Stimulated activated CD4-positive, alpha-beta T cell treated with anti-CD3 and anti-CD28 coated beads, Interleukin-15, amount 100 ng/mL, for 48 hours (primary cell): ENCODE results near the gene FIBP.
"Not testable (repeated sequence)": the region's sequence is repeated elsewhere in the genome, so short reads cannot be mapped to it uniquely, and the experiment has no call there.

ENCODE experiments used
- DNase-seq, 2 donors: peaks; one replicate each; pipeline ENCODE4 v3.0.0-alpha.2; 2020; ENCODE audit warnings: low read depth in 2 of 2

The FIBP gene

DNA sequence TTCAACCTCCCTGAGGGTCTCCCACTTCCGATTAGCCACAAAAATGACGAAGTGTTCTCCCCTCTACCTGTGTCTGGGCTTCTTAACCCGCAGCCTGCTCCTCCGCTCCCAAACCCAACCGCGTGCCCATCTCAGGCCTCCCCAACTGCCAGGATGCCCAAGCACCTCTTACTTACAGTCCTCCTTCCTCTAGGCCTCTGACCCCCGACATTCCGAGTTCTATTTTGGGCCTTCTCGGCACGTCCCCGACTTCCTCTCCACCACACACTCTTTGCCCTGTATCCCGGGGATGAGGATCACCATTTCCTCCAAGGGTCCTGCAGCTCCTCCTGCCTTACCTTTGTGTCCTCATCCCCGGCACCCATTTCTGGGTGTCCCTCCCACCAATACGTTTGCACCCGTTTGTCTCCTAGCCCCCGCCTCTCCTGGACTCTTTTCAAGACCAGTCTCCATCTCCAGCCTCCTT, 28.4 kb downstream of the FIBP start:
- no peak for DNase-seq

DNA sequence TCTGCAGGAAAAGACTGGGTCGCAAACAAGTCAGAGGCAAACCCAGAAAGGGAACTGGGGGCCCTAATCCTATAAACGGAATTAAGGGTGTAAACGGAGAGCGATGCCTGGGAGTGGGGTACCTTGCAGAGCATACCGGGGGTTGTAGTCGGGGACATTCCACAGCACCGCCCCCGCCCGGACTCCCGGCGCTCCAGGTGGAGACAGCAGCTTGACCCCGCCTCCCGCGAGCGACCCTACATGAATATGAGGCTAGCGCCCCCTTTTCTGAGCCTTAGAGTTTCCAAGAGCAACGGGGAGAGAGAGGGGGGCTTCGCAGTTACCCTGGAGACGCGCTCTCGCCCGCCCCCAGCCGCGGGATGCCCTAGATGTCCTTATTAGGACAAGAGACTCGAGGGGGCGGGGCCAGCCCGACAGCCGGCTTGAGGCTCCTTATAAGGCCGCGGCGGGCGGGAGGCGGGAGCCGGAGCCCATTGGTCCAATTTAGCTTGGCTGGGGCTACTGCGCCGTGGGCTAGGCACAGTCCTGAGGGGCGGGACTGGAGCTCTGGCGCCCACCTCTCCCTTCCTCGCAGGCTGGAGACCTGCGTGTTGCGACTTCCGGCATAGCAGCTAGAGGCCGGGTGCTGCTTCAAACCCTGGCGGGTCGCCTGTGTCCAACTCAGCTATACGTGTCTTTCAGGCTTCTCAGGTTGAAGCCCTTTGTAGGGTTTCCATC, 29.0 kb downstream of the FIBP start:
- DNase-seq, result peak; percentile 99

DNA sequence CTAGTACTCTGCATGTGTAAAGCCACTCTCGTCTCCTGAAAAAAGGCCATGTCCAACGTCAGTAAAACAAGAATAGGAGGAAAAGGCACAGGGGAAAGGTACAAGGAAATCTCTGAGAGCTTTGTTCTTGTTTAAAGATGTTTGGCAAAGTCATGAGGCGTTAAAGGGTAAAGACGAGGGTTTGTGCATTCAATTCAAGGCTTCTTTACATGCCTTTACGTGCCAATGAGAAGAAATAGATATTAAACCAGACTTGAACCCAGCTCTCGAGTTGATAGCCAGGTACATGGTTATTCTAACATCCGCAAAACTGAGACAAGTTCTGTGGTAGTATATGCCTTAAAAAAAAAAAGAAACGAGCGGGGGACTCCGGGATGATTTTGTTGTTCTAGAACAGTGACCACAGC, 29.6 kb downstream of the FIBP start:
- DNase-seq, result no peak

DNA sequence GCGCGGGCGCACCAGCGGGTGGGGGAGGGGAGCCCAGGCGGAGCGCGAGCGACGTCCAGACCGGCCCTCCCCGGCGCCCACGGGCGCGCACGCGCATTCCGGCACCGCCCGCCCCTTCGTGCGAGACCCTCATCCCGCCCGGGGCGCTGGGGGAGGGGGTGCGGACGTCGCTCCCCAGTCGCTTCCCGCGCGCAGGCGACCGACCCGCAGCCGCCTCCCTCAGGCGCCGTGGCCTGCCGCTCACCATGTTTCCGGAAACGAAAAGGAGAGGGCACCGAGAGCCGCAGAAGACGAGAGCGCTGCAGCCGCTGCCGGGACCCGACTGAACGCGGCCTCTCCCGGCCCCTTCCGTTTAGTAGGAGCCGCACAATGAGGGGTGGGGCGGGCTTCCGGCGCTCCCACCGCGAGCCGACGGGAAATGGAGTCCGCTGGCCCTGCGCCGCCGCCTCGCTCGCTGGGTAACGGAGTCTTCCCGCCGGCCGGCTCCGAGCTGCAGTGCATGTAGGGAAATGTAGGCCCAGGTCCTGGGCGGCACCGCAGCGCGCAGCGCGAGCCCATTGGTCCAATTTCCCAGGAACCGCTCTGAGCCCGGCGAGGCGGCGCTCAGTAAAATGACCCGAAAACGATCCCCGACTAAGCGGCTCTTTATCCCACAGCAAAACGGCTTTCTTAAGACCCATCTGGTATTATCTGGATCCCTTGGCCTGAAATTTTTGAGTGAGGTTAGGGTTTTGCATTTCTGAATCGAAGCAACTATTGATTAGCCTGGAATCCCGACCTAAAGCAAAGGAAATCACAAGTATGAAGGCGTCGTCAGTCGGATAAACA, 30.2 kb downstream of the FIBP start, which contains the start of gene CFL1:
Gene CFL1, minus strand, starts transcription at position 328 of the 828 bp plus-strand sequence. Its CDS starts 81 bp downstream, at position 247.
- peak; percentile 96 to 97 for DNase-seq

DNA sequence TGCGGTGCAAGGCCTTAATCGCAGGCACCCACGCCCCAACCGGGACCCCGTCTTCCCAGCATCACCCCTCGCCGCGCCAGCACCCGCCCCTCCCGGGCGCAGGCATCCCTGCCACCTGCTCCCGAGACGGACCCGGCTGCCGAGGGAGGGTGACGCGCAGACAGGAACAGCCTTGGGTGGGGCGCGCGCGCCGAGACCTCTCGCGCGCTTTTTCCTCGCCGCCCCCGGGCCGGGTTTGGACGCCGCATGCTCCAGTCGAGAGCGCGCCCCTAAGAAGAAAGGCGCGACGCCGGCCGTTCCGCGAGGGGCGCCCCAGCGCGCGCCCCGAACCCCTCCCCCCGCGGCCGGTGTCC, 30.8 kb downstream of the FIBP start:
- DNase-seq, result peak; percentile 40 to 45

DNA sequence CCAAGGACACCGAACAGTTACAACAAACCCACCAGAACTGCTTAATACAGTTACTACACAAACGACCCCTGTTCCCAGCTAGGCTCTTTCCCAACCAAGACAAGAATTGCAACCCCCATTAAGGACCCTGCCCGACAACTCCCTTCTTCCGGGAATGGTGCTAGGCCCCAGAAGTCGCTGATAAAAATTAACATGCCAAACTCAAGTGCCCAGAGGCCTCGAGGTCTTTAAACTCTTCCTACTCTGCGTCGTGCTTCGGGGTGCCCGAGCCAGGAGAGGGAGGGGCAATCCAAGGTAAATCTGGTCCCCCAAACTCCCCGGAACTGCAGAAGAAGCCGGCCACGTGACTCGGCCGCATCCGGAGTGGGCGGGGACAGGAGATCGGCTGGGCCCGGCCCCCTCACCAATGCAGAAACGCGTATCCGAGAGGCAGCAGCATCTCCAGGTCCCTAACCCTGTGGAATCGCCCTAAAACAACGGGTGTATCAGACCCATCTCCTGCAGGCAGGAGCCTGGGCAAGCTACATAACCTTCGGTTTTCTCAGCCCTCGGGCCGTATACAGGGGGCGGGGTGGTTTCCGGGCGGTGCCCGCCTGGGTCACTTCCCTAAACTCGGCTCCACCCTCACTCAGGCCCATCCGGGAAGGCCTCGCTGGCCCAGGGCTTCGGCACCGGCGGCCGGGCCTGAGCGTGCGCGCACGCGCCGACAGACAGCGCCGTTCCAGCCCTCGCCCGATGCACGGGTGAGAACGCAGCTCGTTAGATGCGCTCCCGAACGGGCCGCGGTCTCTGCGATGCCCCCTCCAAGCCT, 31.4 kb downstream of the FIBP start:
- DNase-seq, result peak; percentile 71 to 81

DNA sequence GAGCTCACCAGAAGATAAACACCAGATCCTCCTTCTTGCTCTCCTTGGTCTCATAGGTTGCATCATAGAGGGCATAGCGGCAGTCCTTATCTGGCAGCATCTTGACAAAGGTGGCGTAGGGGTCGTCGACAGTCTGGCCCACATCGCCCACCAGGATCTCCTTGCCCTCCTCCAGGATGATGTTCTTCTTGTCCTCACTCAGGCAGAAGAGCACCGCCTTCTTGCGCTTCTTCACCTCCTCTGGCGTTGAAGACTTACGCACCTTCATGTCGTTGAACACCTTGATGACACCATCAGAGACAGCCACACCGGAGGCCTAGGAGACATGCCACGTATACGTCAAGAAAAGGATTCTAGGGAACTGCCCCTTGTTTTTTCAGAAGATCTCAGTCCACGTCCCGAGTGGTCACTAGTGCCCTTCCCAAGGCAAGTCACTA, 32.3 kb downstream of the FIBP start:
- no peak for DNase-seq

DNA sequence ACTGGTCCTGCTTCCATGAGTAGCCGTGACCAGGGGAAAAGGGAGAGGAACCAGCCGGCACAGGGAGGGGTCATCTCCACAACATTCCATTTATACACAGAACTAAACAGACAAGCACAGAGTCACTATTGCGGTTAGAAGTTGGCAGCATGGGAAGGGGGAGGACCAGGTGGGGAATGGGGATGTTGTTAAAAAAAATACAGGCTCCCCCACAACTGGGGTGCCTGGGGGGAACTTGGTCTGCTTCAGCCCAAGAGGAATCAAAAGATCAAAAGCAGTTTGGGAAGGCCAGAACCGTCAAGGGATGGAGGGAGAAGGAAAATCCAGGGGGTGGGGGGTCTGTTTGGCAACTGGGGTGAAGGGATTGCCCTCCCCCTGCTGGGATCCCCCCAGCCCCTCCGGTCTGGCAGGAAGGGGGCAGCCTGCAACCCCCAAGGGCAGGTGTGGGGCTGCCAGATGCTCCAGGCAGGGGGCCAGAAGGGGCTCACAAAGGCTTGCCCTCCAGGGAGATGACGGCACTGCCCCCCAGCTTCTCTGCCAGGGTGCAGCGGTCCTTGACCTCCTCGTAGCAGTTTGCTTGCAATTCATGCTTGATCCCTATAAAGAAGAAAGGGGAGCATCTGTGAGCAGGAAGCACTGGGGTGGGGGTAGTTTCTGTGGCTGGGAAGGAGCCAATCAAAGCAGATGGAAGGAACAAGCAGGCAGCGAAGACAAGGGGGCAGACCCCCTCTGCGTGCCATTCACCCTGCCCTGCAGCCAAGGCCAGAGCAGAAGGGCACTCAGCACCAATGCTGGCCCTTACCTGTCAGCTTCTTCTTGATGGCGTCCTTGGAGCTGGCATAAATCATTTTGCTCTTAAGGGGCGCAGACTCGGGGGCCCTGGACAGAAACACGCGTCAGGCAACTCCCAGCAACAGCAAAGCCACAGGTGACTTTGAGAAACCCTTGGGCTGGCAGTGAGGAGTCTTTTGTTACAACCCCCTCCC, 33.1 kb downstream of the FIBP start:
- no peak for DNase-seq

DNA sequence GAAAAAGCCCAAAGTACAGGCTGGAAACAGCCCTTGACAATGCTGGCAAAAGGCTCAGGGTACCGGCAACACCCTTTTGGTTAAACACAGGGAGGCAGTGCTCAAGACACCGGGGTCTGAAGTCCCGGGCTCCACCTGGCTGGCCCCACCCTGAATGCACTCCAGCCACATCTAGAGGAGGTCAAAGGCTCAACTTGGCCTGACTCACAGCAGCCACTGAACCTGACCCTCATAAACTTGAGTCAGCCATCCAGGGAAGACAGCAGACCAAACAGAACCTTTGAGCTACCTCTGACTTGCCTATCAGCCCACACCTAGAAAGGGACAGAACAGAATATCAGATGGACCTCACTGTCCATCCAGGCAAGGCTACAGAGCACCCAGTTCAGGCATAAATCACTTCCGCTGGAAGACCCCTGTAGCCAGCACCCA, 34.1 kb downstream of the FIBP start:
- DNase-seq, result no peak

DNA sequence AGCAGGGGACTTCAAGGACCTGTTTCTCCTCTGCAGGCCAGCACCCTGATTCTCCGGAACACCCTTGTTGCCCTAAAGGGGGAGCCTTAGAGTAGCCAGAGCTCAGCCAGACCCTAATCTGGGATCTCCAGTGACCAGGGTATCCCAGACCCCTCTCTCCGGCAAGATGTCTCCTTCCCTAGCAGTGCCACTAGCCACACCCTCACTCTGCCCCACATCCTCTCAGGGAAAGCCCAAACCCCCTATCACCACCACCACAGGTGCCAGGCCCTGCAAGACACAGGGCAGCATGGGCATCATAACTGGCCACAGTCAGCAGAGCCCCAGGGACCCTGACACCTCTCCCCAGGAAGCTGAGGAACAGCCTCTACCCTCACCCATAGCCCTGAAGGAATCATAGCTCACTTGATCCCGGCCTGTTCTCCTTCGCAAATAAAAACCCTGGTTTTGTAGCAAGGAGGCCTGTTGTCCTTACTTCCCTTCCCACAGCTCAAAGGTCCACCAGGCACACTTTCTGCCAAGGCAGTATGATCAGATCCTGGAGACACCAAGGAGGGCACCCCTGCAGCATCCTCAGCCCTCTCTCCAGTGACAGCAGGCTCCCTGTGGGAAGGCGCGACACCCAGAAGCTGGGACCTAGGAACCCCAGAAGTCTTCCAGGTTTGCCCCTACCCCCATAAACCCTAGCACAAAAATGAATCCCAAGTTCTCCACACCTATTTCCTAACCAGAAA, 34.9 kb downstream of the FIBP start:
- DNase-seq, result no peak

DNA sequence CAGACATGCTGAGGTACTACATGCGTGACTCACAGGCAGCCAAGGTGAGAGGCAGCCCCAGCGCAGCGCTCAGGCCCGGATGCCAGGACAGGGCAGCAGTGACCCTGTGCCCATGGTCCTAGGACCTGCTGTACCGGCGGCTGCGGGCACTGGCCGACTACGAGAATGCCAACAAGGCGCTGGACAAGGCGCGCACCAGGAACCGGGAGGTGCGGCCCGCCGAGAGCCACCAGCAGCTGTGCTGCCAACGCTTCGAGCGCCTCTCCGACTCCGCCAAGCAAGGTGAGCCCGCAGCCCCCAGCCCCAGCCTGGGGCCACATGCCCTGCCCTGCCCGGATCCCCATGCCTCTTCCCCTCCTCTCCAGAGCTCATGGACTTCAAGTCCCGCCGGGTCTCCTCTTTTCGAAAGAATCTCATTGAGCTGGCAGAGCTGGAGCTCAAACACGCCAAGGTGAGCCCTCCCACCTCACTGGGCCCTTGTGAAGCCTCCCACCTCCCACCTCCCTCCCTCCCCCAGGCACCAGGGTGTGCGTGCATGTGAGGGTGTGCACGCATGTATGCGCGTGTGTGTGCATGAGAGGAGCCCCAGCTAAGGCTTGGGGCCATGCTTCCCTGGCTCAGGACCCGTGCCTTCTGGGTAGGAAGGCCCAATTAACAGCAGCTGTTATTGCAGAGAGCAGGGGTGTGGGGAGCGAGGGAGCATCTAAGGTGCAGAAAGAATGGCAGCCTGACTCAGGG, 35.6 kb downstream of the FIBP start:
- DNase-seq, result no peak

DNA sequence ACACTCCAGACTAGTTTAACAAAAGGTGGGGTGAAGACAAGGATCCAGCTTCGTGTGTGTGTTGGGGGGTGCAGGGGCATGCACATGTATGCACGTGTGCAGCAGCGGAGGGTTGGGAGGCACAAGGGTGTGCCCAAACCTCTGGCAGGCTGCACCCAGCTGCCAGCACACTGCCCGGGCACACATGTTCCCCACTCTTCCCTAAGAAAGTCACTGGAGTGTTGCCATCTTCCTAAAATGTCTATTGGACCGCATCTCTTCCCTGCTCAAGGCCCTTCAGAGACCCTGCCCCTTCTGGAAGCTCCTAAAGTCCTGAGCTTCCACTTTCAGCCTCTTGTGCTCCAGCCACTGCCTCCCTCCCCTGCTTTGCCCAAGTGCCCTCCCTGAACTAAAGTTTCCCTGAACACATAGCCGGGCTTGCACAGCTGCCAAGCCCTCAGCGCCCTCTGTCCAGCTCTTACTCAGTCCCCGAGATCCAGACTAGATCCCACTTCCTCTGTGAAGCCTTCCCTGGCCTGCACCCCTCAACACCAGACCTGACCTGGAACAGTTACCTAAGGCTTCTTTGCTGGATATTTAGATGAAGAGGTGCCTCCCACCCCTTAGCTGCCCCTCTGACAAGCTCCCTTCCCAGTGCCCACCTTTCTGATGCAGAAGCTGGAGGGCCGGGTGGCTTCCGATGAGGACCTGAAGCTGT, 36.3 kb downstream of the FIBP start:
- DNase-seq, result no peak

DNA sequence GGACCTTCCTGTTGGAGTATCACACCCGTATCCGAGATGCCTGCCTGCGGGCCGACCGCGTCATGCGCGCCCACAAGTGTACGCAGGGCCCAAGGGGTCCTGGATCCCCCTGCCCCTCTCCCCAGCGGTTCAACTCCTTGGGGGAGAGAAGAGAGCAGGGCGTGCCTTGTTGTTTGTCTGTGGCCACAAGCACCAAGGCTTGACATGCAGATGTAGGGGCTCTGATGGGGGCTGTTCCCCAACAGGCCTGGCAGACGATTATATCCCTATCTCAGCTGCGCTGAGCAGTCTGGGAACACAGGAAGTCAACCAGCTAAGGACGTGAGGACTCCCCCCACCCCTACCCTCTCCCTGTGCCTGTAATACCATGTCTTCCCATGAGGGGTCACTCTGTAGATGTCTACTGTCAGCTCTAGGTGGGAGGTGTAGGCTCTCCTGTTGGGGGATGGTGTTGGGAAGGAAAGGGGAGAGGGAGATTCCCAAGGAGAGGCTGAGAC, 37.1 kb downstream of the FIBP start:
- DNase-seq, result no peak

DNA sequence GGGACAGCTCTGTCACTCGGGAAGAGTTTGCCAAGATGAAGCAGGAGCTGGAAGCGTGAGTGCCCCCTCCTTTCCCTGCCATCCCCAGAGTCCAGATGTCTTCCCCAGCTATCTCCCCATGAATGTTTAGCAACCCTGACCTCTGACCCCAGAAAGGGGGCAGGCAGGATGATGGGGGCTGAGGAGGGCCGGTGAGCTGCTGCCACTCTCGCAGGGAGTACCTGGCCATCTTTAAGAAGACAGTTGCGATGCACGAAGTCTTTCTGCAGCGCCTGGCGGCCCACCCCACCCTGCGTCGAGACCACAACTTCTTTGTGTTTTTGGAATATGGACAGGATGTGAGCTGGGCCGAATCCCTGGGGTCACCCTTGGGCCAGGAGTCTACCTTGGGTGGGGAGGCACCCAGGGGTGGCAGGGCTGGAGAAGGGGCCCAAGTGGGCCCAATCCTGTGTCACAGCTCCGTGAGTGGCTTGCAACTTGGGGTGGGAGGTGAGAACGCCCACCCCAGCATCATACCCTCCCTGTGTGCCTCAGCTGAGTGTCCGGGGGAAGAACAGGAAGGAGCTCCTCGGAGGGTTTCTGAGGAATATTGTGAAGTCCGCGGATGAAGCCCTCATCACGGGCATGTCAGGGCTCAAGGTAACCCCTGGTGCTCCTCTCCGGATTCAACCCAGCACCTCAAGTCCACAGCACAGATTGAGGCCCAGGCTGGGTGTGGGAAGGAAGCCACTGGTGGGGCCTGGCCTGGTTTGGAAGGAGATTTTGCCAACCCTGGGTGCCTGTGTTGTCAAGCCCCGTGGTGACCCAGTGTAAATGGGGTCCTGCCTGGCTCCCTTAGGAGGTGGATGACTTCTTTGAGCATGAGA, 37.8 kb downstream of the FIBP start:
- no peak for DNase-seq

DNA sequence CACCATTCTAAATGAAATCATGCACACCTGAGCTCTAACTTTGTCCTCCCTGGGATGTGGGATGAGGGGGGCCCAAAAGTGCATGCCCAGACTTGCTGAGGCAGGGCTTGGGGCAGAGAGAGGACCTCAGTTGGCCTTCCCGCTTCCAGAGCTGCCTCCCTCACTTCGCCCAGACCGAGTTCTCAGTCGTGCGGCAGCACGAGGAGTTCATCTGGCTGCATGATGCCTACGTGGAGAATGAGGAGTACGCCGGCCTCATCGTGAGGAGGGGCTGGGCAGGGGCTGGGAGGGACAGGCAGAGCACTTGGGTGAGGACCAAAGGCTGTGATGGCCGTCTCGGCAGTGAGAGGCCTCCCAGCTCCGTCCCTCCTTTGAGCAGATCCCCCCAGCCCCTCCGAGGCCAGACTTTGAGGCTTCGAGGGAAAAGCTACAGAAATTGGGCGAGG, 38.5 kb downstream of the FIBP start:
- DNase-seq, result no peak

DNA sequence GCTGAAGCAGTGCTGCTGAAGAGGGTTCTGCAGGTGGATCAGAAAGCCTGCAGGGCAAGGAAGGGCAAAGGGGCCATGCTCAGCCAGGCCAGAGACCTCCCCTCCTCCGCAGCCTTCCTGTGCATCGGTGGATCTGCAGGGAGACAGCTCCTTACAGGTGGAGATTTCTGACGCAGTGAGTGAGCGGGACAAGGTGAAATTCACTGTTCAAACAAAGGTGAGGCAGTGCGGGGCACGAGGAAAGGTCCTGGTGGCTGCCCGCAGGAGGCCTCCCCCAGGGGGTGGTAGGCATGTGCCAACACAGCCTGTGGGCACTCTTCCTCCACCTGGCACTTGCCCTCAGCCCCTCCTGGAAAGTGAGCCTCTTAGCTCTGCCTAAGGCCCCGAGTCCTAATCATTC, 38.9 kb downstream of the FIBP start:
- DNase-seq, result no peak

DNA sequence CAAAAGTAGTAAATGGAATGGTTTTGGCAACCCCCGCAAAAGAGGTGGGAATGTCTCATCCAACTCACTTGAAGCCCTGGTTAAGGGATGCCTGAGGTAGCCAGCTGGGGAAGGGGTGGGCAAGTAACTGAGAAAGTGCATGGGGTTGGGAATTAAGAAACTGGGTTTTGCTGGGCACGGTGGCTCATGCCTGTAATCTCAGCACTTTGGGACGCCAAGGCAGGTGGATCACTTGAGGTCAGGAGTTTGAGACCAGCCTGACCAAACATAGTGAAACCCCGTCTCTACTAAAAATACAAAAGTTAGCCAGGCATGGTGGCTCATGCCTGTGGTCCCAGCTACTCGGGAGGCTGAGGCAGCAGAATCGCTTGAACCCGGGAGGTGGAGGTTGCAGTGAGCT, 39.6 kb downstream of the FIBP start:
- not testable (repeated sequence) for DNase-seq

DNA sequence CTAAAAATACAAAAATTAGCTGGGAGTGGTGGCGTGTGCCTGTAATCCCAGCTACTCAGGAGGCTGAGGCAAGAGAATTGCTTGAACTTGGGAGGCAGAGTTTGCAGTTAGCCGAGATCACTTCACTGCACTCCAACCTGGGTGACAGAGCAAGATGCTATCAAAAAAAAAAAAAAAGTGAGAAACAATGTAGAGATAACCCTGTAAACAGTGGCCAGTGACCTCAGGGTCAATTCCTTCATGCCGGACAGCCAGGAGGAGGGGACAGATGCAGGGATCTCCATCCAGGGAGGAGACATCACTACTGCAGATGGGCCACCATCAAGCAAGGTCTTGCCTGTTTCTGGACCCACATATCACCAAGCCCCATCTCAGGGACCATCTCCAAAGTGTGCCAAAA, 40.5 kb downstream of the FIBP start:
- DNase-seq, result no peak
